Liver (tissue), 3 donors: ENCODE data around the gene NKX1-2.

ENCODE experiments used
- CTCF ChIP-seq: fragments of 150-350 bp; IDR thresholded peaks from 2 replicates; pipeline ENCODE4 v1.5.1; 2017; ENCODE audit warnings: improper control_type of control experiment, low read depth, low read length; ENCODE audit not compliant: missing input control
- FOXA2 ChIP-seq: IDR thresholded peaks from 2 replicates; pipeline ENCODE4 v1.6.1; 2016; ENCODE audit warnings: antibody characterized with exemption
- GABPA ChIP-seq, 2 donors: IDR thresholded peaks in 1 of 2; conservative IDR thresholded peaks in 1 of 2; 2 replicates each; pipeline ENCODE4 v1.6.1; 2016; ENCODE audit warnings: antibody characterized with exemption in 2 of 2, mild to moderate bottlenecking in 1 of 2, moderate library complexity in 1 of 2
- RAD21 ChIP-seq, 2 donors: IDR thresholded peaks; 2 replicates each; pipeline ENCODE4 v1.6.1; 2016; ENCODE audit warnings: antibody characterized with exemption in 2 of 2, mild to moderate bottlenecking in 2 of 2
- REST ChIP-seq: IDR thresholded peaks from 2 replicates; pipeline ENCODE4 v1.6.1; 2016; ENCODE audit warnings: antibody characterized with exemption, mild to moderate bottlenecking
- SP1 ChIP-seq: IDR thresholded peaks from 2 replicates; pipeline ENCODE4 v1.6.1; 2018; ENCODE audit warnings: antibody characterized with exemption, mild to moderate bottlenecking
- TAF1 ChIP-seq: conservative IDR thresholded peaks from 2 replicates; pipeline ENCODE4 v1.6.1; 2016; ENCODE audit warnings: antibody characterized with exemption, mild to moderate bottlenecking
- TF ChIP-seq, protein P1 (sequence below): IDR thresholded peaks from 2 replicates; pipeline ENCODE4 v1.6.1; 2016; ENCODE audit warnings: antibody characterized with exemption
- donor health status: healthy.
- donor health status: healthy.

DNA sequence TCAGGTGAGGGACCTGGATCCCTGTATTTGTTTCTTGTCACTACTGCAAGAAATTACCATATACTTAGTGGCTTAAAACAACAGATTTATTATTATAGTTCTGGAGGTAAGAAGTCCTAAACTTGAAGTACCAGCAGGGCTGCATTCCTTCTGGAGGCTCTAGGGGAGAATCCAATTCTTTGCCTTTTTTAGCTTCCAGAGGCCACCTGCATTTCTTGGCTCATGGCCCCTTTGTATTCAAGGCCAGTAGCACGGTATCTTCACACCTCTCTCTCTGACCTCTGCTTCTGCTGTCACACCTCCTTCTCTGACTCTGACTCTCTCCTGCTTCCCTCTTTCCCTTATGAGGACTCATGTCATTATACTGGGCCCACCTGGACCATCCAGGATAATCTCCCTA, 9.6 kb upstream of the NKX1-2 start:
- TF ChIP-seq CTCF (no peak), SP1 (no peak), RAD21 (IDR thresholded peaks at IDR 0.05) (no peak), REST (no peak), FOXA2 (no peak), GABPA (IDR thresholded peaks at IDR 0.05 in 1 of 2, conservative IDR thresholded peaks at IDR 0.05 in 1 of 2) (no peak), TAF1 (no peak)
- TF ChIP-seq, protein P1, sequence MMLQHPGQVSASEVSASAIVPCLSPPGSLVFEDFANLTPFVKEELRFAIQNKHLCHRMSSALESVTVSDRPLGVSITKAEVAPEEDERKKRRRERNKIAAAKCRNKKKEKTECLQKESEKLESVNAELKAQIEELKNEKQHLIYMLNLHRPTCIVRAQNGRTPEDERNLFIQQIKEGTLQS = no peak
